Iris pigment epithelial cell (primary cell): ENCODE measurements around the gene FBXL7.
A peak's percentile ranks its signal among the peaks of the same experiment; 100 is the strongest.

Source experiments
- DNase-seq: peaks from one replicate; pipeline ENCODE4 v3.0.0-alpha.2; 2011; ENCODE audit warnings: low read depth

FBXL7 gene

DNA sequence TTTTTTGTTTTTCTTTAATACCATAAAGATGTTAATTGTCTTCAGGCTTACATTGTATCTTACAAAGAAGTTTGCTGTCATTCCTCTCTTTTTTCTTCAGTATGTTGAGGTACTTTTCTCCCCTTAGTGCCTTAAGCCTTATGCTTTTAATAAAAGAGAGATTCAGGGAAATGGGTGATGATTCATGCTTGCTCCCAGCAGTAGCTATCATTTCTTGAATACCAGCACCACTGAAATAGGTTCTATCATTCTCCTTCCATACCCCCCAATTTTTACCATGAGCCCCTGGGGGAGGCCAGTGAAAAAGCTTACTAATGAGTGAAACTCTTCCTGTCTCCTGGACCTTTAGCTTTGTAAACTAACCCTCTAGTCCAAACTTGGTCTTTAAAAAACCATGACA is 165.0 kb downstream of the FBXL7 start:
- peak; percentile 61 for DNase-seq

DNA sequence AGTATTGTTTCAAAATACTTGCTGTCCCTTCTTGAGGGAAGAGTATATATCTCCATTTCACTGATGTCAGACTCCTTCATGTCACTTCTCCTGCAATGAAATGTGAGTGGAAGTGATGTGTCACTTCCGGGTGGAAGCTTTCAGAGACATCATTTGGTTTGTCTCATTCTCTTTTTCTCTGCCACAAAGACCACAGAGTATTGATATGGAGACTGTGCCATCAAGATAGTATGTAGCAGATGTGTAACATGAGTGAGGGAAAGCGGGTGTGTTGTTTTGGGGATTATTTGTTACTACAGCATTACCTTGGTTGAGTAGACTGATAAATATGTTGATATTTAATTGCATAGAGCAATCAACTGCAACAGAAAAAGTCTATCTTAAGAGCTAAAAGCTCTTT is 169.8 kb downstream of the FBXL7 start:
- no peak for DNase-seq

DNA sequence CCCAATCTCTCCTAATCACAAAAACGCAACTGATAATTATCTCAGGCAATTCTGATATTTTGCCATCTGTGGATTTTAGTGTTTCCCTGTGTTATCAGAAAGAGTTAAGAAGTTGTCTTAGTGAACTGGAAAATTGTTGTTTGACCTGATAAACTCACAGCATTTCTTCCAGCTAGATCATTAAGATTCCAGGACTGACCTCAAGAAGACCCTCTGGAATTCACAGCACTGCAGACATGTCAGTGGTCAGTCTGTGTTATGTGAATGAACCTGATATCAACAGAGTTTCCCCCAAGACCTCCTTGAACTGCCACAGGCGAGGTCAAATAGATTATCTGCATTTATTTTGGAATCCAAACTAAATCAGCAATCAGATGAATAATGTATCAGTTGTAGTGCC is 174.7 kb downstream of the FBXL7 start:
- DNase-seq = no peak

DNA sequence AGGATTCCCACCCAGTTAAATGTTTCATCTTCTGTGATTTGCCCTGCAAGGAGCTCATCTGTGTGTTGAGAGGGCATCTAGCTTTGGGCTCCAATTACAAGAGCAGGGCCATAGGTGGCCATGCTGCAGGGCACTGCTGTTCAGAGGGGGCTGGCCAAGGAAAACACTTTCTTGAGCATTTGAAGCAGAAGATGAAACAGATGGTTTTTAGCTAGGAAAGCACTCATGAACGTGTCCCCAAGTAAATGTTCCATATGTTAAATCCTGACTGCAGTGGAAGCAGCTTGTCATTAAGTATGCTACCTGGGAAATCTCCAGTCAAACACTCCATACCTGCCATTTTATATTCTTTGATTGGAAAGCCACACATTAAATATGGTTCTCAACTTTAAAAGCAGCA is 176.6 kb downstream of the FBXL7 start:
- no peak for DNase-seq

GRCh38 chr5:15679161-15679560 is 179.2 kb downstream of the FBXL7 start:
- no peak for DNase-seq

- DNase-seq = no peak
Measured at GRCh38 chr5:15680455-15680854, 180.5 kb downstream of the FBXL7 start.

DNA sequence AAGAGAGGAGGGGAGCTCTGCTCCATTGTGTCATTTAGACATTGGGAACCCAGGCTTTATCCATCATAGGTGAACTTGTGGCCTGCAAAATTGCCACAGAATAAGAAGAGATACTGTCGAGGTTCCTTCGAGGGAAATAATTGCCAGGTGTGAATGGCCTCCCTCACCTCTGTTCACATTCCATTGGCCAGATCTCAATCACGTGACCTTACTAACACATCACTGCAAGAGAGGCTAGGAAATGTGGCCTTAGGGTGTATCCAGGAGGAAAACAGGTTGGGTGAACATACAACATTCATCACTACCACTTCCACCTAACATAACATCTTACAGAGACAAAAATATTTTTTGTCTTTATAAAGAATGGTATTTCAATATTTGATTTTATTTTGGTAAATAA is 182.1 kb downstream of the FBXL7 start:
- DNase-seq = no peak

- DNase-seq = no peak
Measured at GRCh38 chr5:15682566-15682965, 182.6 kb downstream of the FBXL7 start.

GRCh38 chr5:15683332-15683731 is 183.4 kb downstream of the FBXL7 start:
- DNase-seq = no peak

DNA sequence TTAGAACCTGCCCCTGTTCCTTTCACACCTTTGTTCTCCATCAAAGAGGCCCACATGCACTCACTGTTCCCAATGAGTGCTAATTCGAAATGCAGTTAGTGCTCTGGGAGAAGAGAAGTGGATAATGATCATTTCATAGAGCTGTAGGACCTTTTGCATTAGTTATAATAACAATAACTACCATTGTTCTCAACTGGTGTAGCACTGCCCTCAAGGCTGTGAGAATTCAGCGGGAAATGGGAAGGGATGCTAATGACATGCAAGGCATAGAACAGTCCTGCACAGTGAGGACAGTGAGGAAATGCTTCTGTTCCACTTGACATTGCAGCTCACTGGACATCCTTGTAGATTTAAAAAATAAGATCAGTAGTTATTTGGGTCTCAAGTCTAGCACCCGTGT is 187.4 kb downstream of the FBXL7 start:
- DNase-seq = no peak

- no peak for DNase-seq
Measured at GRCh38 chr5:15689836-15690235, 189.9 kb downstream of the FBXL7 start.

GRCh38 chr5:15690611-15691010 is 190.6 kb downstream of the FBXL7 start:
- DNase-seq = no peak

DNA sequence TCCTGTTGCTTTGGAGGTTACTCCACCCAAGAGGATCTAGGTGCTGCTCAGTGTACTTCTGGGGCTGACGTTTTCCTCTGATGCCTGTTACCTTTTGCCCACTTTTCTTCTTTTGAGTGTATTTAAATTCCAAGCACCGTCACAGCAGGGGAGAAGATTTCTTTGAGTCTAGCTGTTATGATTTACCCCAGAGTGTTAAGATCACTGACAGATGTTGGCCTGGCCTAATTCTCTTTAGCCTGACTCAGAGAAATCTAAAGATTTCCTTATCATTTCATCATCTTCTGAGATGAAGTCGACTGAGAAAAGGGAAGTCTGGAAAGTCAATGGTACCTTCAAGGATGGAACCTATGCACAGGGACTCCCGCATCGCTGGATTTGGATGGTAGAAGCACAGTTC is 191.5 kb downstream of the FBXL7 start:
- peak; percentile 36 for DNase-seq

GRCh38 chr5:15692706-15693381 is 192.9 kb downstream of the FBXL7 start:
- no peak for DNase-seq

- no peak for DNase-seq
Measured at GRCh38 chr5:15693382-15693728, 193.4 kb downstream of the FBXL7 start.

DNA sequence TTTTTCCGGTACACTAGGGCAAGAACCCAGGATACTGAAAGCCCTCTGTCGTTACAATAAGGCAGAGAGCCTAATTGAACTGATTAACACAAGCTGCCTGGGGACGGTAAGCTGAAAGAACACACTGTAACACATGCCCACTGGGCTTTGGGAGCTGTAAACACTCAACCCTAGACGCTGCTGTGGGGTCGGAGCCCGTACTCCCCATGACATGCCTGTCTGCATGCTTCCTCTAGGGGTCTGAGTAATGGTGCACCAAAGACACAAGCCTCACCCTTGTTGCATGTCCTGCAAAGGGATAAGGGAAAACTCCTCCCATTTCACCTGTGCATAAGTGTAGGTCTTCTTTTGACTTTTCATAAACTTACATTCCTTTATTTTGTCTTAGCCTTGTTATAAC is 194.0 kb downstream of the FBXL7 start:
- no peak for DNase-seq

GRCh38 chr5:15694696-15695214 is 194.8 kb downstream of the FBXL7 start:
- DNase-seq = peak; percentile 27

GRCh38 chr5:15695215-15695731 is 195.3 kb downstream of the FBXL7 start:
- DNase-seq = peak; percentile 71

DNA sequence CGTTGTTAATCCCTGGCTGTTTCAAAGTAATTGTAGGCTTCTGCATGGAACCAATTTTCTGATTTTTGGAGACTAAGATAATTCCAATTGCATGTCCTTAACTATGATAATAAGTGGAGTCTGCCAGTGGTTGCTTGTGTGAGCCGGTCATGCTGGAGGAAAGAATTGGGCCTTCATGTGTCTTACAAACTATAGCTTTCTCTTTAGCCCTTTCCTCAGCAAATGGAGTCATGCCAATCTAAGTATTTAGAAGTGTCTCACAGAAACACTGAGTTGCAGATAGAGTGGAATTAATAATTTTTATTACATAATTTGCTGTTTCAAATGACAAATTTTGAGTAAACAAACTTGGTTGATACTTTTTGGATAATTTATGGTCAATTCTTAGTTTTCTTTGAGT is 200.4 kb downstream of the FBXL7 start:
- no peak for DNase-seq

DNA sequence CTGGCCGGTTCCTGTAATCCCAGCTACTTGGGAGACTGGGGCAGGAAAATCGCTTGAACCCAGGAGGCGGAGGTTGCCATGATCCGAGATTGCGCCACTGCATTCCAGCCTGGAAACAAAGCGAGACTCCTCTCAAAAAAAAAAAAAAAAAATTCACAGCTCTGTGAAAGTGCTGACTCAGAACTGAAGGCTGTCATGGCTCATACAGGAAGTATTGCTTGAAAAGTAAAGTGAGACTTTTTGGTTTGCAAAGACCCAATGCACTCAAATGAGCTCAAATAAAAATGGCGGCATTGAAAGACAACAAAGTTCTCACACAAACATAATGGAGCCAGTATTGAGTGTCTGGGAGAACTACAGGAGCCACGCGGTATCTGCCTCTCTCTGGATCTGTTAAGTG is 202.1 kb downstream of the FBXL7 start:
- DNase-seq = peak; percentile 76

DNA sequence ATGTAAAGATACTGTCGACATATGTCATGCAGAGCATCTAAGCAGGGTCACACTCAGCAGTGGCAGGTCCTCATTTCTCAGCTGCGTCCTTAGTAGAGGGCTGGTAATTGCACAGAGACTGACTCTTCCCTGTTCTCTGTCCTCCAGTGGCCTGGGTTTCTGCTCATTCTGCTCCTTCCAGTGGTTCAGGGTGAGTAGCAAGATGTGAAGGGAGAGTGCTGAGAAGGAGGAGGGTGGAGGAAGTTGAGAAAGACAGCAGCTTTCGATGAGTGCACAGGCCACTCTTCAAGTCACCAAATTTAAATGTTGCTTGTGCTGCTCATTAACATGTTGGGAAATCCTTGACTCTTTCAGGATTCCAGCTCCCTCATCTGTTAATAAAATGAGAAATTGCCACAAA is 203.9 kb downstream of the FBXL7 start:
- DNase-seq = no peak

DNA sequence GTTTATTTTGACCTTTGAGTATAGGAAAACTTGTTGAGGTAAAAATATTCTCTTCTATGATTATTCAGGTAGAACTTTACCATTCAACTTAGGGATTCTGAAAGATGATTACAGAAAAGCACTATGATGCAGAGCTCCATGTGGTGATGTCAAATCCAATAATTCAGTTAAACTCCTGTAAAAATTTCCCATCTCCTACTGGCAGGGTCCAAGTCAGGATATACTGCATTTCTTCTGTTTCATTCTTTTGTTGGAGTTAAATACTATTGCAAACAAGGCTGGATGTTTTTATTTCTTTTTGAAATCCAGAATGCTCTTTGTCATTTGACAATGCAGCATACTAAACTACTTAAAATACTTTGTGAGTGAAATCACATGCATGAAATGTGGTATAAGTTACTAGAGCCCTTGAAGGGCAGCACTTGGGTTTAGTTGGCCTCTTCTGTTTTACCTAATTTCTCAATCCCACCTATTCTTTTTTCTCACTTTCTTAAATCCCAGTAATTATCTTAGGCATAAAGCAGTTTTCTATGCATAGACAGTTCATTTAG is 204.5 kb downstream of the FBXL7 start:
- DNase-seq = no peak

- DNase-seq = no peak
Measured at GRCh38 chr5:15707631-15708030, 207.7 kb downstream of the FBXL7 start.

DNA sequence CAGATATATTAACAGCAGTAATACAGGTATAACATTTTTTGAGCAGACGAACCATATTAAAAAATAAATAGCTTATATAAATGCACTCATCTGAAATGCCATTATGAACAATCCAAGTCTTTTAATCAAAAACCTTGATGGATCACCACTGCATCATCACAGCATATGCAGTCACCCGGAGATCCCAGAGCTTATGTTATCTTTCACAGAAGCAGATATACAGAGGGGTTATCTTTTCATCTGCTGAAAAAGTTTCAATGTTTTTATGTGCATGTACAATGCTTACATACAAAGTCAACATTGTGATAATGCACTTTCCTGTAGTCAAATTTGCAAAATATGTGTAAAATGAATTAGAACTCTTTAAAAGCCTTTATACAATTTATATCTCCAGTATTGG is 211.9 kb downstream of the FBXL7 start:
- no peak for DNase-seq
